ENCODE measurements around the gene GPR183. TPM values are rescaled to one million over a fixed set of nuclear protein-coding genes. Genes with fewer than 3 reads are reported as not detected.

The GPR183 gene
- total and polyA plus RNA-seq, 2 of the 8 experiments (the other 6 are each of a cell fraction or from before 2014, with no cell fraction given), result not detected

GRCh38 chr13:99261059-99261458 is 46.1 kb downstream of the GPR183 start:
- H3K14ac ChIP-seq (ENCODE audit: insufficient read length), result no peak overlapping the region
- no peak overlapping the region for H2AK5ac ChIP-seq (ENCODE audit: low read depth, low read length)
- no peak overlapping the region for H3K18ac ChIP-seq (ENCODE audit: extremely low read depth, low read length)
- no peak overlapping the region for H3K4me2 ChIP-seq (ENCODE audit: insufficient read depth in 1 of 2, low read depth in 2 of 2, low read length in 2 of 2)
- no peak overlapping the region for H2BK20ac ChIP-seq (ENCODE audit: low read length)
- no peaks in the 10 kb centered on the region; a peak in 1 of 7 replicates for H3K4me1 ChIP-seq (replicated peaks in 1 of 4; ENCODE audit: control insufficient read depth in 3 of 4, insufficient read depth in 4 of 4, low read length in 3 of 4)
- H4K91ac ChIP-seq (replicated peaks; ENCODE audit: insufficient read length, low read length), result no peak overlapping the region
- no peak overlapping the region for H3K4ac ChIP-seq (replicated peaks; ENCODE audit: insufficient read length, low read depth, low read length)
- no peak overlapping the region for H2BK120ac ChIP-seq (replicated peaks; ENCODE audit: low read depth, low read length)
- H3K56ac ChIP-seq (replicated peaks; ENCODE audit: insufficient read length, low read depth, low read length), result no peak overlapping the region
- DNase-seq (ENCODE audit: low read depth in 1 of 2, low spot score in 2 of 2) (no peak), FAIRE-seq (no peak)
- H2AFZ ChIP-seq (ENCODE audit: low read length), result no peak overlapping the region
- 88% methylated on average over 1 of the region's 1 CpG; no CpG with 5 or more reads in 1 of the 2 experiments for WGBS, 2 experiments (ENCODE audit: extremely low coverage in 1 of 2, insufficient coverage in 1 of 2, insufficient read length in 1 of 2, insufficient replicate concordance in 2 of 2, low coverage in 1 of 2, low lambda C conversion rate in 2 of 2, missing lambda C conversion rate in 1 of 2)
- H3K9me3 ChIP-seq (ENCODE audit: insufficient read depth in 2 of 2, low read depth in 1 of 2, low read length in 1 of 2), result no peaks in the 10 kb centered on the region
- H4K5ac ChIP-seq (ENCODE audit: insufficient read length, low read depth, low read length), result no peak overlapping the region
- no peaks in the 10 kb centered on the region for H3K23me2 ChIP-seq (ENCODE audit: low read depth, low read length)
- H4K8ac ChIP-seq (ENCODE audit: extremely low read depth, insufficient read depth, low read length), result no peak overlapping the region; the same call in 1 of the 2 replicates
- no peak overlapping the region for H3K9ac ChIP-seq (replicated peaks in 1 of 4; ENCODE audit: extremely low read depth in 1 of 4, low read depth in 3 of 4, low read length in 3 of 4)
- H3K36me3 ChIP-seq (ENCODE audit: control insufficient read depth in 2 of 4, insufficient read depth in 4 of 4, low read length in 3 of 4), result peaks cover 0 to 2% (median 0%) of the 10 kb centered on the region in 4 experiments; a peak in 2 of 8 replicates
- H3K23ac ChIP-seq (ENCODE audit: insufficient read length), result no peak overlapping the region
- no peak overlapping the region for H2BK5ac ChIP-seq (ENCODE audit: low read depth, low read length)
- TF ChIP-seq SIX5 (IDR thresholded peaks at IDR 0.05; ENCODE audit: low read depth, low read length) (no peak), BACH1 (IDR thresholded peaks at IDR 0.05; ENCODE audit: low read length) (no peak), ZNF274 (IDR thresholded peaks at IDR 0.05; ENCODE audit: borderline replicate concordance, extremely low read depth, low read length) (no peak), ATF3 (IDR thresholded peaks at IDR 0.05; ENCODE audit: insufficient read depth, low read depth, low read length) (no peak), HDAC2 (IDR thresholded peaks at IDR 0.05; ENCODE audit: borderline replicate concordance in 1 of 2, low read depth in 2 of 2, low read length in 2 of 2) (no peak), GTF2F1 (IDR thresholded peaks at IDR 0.05; ENCODE audit: borderline replicate concordance, low read depth, low read length) (no peak), BCL11A (IDR thresholded peaks at IDR 0.05; ENCODE audit: low read depth in 2 of 2, low read length in 2 of 2) (no peak)
- ChIA-PET CTCF (ENCODE audit: partially characterized antibody) (interaction anchor here (0.6 to 2.5 kb wide), 5 partner anchors 9 to 87 kb away, joined by 3 to 17 read pairs (median 3); no protein-coding TSS in a partner anchor), POLR2A (ENCODE audit: partially characterized antibody) (no interaction called here)
- H3K27me3 ChIP-seq (replicated peaks in 1 of 4; ENCODE audit: control insufficient read depth in 3 of 4, extremely low read depth in 1 of 4, insufficient read depth in 3 of 4, low read length in 3 of 4), result no peaks in the 10 kb centered on the region
- H4K20me1 ChIP-seq (replicated peaks in 1 of 2; ENCODE audit: control insufficient read depth in 1 of 2, insufficient read depth in 2 of 2, low read length in 2 of 2), result peaks cover 0 to 3% of the 10 kb centered on the region in 2 experiments
- no peaks in the 10 kb centered on the region for H3K79me2 ChIP-seq (ENCODE audit: control insufficient read depth in 1 of 2, insufficient read depth in 2 of 2, low read length in 2 of 2)
- H2BK12ac ChIP-seq (ENCODE audit: low read depth, low read length), result no peak overlapping the region
- no peak overlapping the region for H3K4me3 ChIP-seq (ENCODE audit: extremely low read depth in 1 of 4, insufficient read depth in 2 of 4, low read depth in 3 of 4, low read length in 4 of 4)
- H2BK15ac ChIP-seq (ENCODE audit: low read length), result no peak overlapping the region
- no peak overlapping the region for H3K27ac ChIP-seq (ENCODE audit: low read depth, low read length)
- no peaks in the 10 kb centered on the region for H3K79me1 ChIP-seq (ENCODE audit: low read depth, low read length)
